ENCODE results near the gene RETREG3.

GRCh38 chr17:42547001-42547461 lies 62.1 kb downstream of the RETREG3 start:
- TF ChIP-seq CTCF (IDR thresholded peaks at IDR 0.05) (no peak), EP300 (IDR thresholded peaks at IDR 0.05) (no peak), POLR2A (IDR thresholded peaks at IDR 0.05) (no peak)

All from upper lobe of left lung (tissue), 4 donors.